Medulla oblongata (tissue), 1 donor: ENCODE measurements around the gene CCDC167.

Source experiments
- DNase-seq: peaks from one replicate; pipeline ENCODE4 v3.0.0-alpha.2; 2015; ENCODE audit errors: extremely low spot score

CCDC167 gene

GRCh38 chr6:37489697-37490336, 9.9 kb downstream of the CCDC167 start:
- peak; percentile 43 for DNase-seq

DNA sequence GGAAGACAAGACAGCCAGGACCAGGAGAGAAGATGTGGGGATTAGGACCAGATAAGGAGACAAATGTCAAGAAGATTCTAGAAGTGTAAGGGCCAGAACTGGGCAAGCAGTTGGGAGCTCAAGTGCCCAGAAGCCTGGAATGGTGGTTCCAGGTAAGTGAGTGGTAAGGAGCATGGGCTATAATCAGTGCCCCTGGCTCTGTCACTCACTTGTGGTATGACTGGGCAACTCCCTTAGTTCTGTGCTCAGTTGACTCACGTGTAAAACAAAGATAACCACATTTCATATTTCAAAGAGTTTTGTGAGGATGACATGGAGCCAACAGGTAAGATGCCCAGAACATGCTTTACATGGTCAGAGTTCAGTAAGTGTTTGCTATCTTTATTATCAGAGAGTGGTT, 11.2 kb downstream of the CCDC167 start:
- DNase-seq, result no peak

DNA sequence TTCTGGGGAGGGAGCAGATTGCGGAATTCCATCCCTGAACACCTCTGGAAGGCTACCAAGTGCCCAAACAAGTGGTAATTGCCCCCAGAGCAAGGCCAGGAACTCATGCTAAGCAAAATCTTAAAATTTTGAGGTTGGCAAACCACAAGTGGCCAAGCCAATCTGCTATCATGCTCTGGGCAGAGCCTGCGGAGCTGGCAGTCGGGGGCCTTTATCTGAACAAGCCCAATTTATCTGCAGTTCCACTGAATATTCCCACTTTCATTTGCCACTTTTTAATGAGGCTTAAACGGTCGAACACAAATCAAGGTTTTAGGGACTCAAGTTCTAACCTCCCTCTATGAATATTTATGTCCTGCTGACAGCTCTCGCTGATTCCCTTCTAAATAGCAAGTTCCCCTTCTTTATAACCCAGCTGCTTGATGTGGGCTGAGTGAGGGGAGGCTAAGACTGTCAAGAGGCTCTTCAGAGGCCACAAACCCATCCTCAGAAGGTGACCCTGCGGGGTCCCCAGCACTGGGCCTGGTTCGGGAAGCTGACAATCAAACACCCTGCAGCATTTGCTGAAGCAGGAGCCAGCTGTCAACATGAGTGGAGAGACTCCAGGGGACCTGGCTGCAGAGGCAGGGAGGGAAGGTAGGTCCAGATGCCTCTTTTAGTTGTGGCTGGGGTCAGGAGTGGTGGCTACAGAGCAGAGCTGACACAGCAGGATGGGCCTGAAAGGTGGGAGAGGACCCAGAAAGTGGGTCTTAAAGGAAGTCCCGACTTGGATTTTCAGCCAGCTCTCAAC, 11.9 kb downstream of the CCDC167 start:
- no peak for DNase-seq

DNA sequence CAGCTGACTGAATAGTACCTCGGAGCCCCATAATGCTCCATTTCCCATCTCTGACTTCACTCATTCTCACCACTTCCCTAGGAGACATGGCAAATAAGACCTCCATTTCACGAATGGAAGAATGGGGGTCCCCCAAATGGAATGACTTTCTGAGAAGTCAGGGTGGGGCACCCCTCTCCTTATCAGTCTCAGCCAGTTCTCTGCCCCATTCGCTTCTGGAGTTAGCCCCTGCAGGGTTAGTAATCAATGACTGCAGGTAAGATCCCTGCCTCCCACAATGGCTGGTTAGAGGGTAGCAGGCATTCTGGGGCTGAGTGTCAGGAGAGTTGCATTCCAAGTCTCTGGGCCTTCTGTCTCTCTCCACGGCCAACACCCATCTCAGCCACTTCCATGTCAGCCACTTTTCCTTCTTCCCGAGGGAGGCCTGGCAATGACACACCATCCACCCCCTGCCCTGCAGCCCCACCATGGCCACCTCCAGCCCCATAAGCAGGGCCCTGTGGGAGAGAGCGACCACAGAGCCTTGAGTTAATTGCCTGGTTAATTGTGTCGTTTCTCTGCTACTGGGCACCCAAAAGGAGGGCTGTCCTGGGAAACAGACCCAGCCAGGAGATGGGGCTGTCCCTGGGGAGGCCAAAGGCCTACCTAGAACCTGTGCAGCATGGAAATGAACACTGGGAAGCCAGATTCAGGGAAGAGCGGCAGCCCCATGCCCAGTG, 13.4 kb downstream of the CCDC167 start:
- DNase-seq, result no peak

DNA sequence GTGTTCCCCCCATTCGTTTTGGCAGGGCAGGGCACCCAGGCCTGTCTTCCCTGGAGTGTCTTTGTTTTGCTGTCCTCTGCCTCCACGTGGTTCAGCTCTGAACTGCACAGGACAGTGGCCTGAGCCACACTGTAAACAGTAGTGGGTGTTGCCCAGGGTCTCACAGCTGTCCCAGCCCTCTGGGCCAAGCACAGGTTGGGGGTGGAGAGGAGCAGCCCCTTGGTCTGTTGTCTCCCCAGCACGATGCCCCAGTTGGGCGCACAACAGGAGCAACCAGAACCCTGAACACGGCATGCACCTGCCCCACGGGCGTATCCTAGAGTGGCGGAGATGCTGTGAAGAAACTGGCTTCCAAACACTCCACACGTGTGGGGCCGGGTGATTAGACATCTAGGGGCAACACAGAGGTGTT, 14.4 kb downstream of the CCDC167 start:
- DNase-seq, result no peak

- no peak for DNase-seq
These were observed 14.9 kb downstream of the CCDC167 start for GRCh38 chr6:37484786-37485170.

GRCh38 chr6:37483917-37484785, 15.5 kb downstream of the CCDC167 start:
- DNase-seq, result peak; percentile 64

DNA sequence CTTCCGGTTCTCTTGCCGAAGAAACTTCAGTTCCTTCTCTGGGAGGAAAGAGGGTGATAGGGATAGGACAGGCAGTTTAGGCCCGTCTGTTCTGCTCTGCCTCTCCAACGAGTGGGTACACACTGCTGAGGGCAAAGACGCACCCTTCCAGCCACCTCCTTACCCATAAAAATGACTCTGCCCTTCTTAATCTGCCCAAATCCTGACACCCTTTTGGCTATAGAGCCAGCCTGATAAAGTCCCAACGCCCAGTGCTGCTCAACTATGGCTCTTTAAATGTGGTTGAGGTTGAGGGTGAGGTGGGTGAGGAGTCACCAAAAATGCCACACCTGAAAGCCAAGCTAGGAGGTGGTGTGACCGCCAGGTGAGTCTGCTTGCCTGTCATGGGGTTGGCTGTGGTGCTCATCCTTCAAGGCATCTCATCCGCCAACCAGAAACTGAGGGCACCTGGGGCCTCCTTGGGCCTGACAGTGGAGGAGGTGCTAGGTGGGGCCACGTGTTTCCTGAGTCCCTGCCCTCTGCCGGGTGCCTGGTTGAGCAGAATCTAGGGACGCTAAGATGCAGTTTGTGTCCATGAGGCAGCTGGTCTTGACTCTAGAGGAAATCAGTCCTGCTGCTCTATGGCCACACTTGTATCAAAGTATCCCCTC, 16.3 kb downstream of the CCDC167 start:
- DNase-seq, result no peak

- no peak for DNase-seq
These were observed 17.0 kb downstream of the CCDC167 start for GRCh38 chr6:37482606-37483251.

- DNase-seq, result no peak
These were observed 17.7 kb downstream of the CCDC167 start for GRCh38 chr6:37481711-37482605.

DNA sequence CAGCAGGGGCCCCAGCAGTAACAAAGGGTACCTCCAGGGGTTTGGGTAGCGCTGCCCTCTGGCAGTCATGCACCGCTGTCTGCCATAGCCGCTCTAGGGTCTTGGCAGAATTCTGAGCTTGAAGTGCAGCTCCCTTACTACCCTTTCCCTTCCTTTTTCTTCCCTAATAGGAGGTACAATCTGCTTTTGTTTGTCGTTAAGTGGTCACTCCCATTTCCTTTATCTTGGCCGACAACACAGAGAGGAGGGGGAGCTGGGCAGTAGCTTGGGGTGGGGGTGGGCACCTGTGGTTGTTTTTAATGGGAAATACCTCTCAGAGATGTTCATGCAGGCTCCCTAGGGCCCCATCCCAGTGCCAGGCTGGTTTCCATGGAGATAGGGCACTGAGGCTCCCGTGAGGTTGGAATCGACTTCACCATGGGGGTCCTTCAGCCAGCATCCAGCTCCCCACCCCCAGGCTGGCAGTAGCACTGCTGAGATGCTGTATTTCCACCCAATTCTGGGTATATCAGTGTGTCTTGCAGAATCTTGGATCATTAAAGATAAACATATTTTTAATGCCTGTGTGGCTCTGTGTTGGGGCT, 18.6 kb downstream of the CCDC167 start:
- DNase-seq, result no peak

DNA sequence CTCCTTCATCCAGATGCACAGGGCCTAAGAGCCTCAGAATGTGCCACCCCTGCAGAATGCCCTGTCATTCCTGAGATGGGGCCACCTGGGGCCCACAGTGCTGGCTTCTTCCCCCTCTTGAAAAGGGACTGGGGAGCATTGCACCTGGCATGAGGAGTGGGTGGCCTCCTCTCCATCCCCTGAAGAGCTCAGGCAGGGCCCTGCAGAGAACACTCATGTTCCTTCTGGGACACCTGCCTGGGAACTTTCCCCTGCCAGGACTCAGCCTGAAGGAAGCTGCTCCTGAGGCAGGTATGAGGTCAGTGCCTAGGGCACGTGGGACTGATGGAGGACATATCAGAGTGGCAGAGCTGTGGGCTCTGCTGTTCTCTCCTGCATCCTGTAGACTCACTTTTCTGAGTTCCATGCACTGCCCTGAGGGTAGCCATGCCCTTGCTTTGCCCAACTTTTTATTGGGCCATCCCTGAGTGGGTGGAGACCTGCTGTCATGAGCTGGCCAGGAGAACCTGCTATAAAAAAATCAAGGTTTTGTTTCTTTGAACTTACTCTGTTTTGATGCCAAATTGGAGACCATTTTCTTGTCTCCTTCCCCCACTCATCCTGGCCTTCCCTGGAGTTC, 19.5 kb downstream of the CCDC167 start:
- DNase-seq, result no peak

- DNase-seq, result no peak
These were observed 20.3 kb downstream of the CCDC167 start for GRCh38 chr6:37479266-37479854.

GRCh38 chr6:37478827-37479226, 20.9 kb downstream of the CCDC167 start:
- no peak for DNase-seq

DNA sequence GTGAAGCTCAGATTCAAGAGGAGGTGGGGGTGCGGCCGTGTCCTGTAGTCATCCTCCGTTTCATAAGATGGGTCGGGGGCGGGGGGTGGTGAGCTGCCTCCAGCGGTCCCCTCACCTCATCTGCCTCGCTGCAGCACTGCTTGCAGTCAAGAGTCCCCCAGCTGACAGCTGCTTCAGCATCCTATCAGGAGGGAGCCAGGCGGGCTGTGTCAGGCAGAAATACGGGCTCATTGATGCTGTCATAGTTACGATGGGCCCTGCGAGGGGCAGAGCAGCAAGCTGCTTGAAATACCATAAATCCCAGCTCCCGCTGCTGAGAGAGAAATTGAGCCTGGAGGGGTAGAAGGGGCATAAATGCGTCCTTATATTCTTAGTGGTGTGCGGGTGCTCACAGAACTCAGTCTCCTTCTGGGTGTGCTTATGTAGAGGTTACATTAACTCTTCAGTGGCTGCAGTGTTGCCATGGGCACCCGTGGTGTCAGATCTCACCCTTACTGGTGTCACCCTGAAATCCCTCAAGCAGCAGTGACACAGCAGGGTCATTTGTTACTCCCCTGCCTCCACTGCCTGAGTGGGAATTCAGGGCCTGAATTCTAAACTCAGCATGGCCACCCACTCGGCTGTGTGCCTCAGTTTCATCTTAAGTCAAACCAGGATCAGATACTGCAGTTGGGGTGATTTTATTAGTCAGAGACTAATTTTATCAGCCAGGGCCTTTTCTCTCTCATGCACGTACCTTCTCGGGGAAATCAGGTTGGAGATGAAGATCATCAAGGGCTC, 21.8 kb downstream of the CCDC167 start:
- no peak for DNase-seq

DNA sequence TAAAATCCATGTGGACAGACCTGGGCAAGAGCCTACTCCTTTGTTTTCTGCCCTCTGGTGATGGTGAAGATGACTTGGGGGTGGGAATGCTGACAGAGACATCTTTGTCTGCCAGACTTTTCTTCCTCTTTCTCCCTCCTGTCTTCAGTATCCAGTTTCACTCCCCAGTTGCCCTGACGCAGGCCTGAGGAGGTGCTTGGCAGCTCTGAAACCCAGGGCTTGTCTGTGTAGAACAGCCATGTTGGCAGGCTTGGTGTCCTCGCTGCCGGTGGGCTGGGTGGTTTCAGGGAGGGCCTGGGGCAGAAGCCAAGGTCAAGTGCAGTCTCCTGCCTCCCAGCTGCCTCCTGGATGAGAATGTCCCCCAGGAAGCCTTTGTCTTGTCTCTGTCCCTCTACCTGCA, 22.5 kb downstream of the CCDC167 start:
- DNase-seq, result peak; percentile 47

DNA sequence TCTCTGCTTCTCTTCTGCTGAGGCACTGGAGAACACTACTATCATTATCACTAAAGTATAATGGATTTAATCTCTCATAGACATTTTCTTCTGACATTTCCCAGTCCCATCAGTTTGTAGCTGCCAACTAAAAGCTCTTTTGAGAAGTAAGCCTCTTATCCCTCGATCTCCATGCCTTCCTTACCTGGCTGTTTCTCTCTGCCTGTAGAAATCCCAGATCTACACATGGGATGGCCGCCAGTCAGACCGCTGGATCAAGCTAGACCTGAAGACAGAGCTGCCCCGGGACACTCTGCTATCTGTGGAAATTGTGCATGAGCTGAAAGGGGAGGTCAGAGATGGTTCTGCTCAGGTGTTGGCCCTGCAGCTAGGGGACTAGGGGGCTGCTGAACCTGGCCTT, 25.4 kb downstream of the CCDC167 start:
- no peak for DNase-seq
